Mucosa of descending colon (tissue), 3 donors: ENCODE measurements around the gene SHISA3. TPM values are rescaled to one million over a fixed set of nuclear protein-coding genes. Genes with fewer than 3 reads are reported as not detected.

Source experiments
- ATAC-seq: fragments of 200-7000 bp; cut with Tn5 transposase; one replicate; pipeline ENCODE4 v1.9.1; 2020; ENCODE audit warnings: mild to moderate bottlenecking, moderate library complexity
- DNase-seq, 3 donors: peaks; one replicate each; pipeline ENCODE4 v3.0.0-alpha.2; 2020
- H3K36me3 ChIP-seq: fragments of 200-600 bp; one replicate; pipeline ENCODE4 v1.8.0; 2021; ENCODE audit warnings: low read depth, mild to moderate bottlenecking
- H3K4me1 ChIP-seq: fragments of 200-600 bp; one replicate; pipeline ENCODE4 v1.8.0; 2021; ENCODE audit warnings: low read depth, mild to moderate bottlenecking
- H3K4me3 ChIP-seq: fragments of 200-600 bp; one replicate; pipeline ENCODE4 v1.8.0; 2021; ENCODE audit warnings: mild to moderate bottlenecking
- H3K9me3 ChIP-seq: fragments of 200-600 bp; one replicate; pipeline ENCODE4 v1.8.0; 2021; ENCODE audit warnings: mild to moderate bottlenecking
- intact Hi-C, 2 donors: fragments of 100-400 bp; cut with DNase I in 1 of 2; cut with micrococcal nuclease in 1 of 2; formaldehyde crosslinking; loops; one replicate each; pipeline versions ENCODE4 v1.11.0 to v1.11.1; 2022; cut with DNase I, micrococcal nuclease
- total RNA-seq, 3 donors: library from RNA; stranded (reverse); fragmentation: NEBNext Ultra II Directional in 2 of 3; extraction: Animal tissue kit (Norgen Biotek cat#: 25700) in 2 of 3; gene quantifications; one replicate each; pipeline versions ENCODE4 v1.2.1 to v1.2.4, GENCODE V29; 2021 to 2023
- TF ChIP-seq, protein P1 (sequence below): fragments of 200-600 bp; IDR thresholded peaks from one replicate; pipeline ENCODE4 v1.8.0; 2022; ENCODE audit warnings: antibody characterized with exemption, mild to moderate bottlenecking
- donor health status: DM: no; HTN: no; CAD: no; lungs with moderate emphysema.
- donor health status: DM: no; HTN: no; CAD: no.
- donor health status: DM: no; HTN: yes; CAD: no.

The SHISA3 gene
- total RNA-seq, 3 donors from 2014 or later: 0.90 to 1.9 (median 1.6) TPM

DNA sequence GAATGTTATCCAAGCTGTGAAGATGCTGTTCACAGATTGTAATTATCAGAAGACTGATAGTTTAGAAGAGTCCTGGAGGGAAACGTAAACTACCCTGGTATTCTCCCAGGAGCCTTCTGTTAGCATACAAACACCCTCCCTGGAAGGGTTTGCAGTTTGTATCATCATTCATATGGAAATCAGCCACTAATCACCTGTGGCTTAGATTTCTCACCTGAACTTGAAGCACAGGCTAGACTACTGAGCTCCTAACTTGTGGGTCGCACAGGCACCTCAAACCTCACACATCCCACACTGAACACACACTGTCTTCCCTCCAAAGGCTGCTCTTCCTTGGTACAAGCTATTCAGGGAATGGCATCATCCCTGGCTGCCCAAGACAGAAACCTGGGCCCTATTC is 30.7 kb downstream of the SHISA3 start:
- TF ChIP-seq, protein P1, sequence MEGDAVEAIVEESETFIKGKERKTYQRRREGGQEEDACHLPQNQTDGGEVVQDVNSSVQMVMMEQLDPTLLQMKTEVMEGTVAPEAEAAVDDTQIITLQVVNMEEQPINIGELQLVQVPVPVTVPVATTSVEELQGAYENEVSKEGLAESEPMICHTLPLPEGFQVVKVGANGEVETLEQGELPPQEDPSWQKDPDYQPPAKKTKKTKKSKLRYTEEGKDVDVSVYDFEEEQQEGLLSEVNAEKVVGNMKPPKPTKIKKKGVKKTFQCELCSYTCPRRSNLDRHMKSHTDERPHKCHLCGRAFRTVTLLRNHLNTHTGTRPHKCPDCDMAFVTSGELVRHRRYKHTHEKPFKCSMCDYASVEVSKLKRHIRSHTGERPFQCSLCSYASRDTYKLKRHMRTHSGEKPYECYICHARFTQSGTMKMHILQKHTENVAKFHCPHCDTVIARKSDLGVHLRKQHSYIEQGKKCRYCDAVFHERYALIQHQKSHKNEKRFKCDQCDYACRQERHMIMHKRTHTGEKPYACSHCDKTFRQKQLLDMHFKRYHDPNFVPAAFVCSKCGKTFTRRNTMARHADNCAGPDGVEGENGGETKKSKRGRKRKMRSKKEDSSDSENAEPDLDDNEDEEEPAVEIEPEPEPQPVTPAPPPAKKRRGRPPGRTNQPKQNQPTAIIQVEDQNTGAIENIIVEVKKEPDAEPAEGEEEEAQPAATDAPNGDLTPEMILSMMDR: no peak
- intact Hi-C loops: no loop called here
- DNase-seq: no peak
- no peak for ATAC-seq
- Histone ChIP-seq H3K4me3 (no peak overlapping the region), H3K36me3 (peaks cover under 1% of the 10 kb centered on the region), H3K9me3 (no peaks in the 10 kb centered on the region), H3K4me1 (no peaks in the 10 kb centered on the region)

DNA sequence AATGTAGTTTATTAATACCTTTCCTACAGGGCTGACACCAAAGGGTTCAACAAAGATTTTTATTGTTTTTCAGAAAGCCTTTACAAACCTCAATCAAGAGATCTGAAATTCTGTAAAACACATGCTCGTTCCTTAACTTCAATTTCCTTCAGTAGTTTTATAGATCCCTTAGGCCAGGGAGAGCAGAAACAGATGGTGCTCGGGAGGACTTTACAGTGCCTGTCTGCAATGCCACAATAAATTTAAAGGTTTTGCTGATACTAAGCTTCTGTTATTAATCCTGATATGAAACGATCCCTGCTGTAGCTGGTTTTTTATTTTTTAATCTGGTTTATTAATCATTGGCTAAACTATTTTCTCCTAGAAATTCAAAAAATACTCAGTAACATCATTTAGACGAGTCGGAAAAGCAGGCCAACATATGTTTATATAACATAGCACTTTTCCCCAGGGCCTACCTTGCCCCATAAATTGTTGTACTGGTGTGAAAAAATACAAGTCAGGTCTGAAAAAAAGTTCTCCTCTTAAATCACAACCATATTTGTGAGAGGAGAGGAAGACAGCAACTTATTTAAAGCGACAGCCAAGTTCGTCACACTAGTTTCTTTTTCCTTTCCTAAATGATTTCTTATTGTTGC is 39.8 kb downstream of the SHISA3 start:
- TF ChIP-seq, protein P1: no peak
- intact Hi-C loops: no loop called here
- ATAC-seq (no peak), DNase-seq (no peak)
- Histone ChIP-seq H3K4me1 (no peaks in the 10 kb centered on the region), H3K4me3 (no peak overlapping the region), H3K9me3 (no peaks in the 10 kb centered on the region), H3K36me3 (no peaks in the 10 kb centered on the region)

DNA sequence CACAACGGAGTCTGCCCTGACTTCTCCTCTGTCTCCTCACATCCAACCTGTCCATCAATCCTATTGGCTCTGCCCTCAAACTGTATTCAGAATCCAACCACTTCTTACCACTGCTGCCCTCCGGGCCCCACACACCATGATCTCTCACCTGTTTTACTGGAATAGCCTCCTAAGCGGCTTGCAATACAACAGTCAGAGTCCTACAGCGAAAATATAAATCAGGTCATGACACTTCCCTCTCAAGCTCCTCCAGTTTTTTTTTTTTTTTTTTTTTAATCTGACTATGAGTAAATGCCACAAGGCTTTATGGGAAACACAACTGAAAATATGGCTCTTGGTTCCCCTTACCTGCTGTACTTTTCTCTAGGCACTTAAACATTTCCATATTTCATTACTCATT is 42.8 kb downstream of the SHISA3 start:
- Histone ChIP-seq H3K9me3 (no peaks in the 10 kb centered on the region), H3K4me3 (no peak overlapping the region), H3K4me1 (no peaks in the 10 kb centered on the region), H3K36me3 (no peaks in the 10 kb centered on the region)
- ATAC-seq: no peak
- no peak for DNase-seq
- intact Hi-C loops: no loop called here
- TF ChIP-seq, protein P1: no peak

DNA sequence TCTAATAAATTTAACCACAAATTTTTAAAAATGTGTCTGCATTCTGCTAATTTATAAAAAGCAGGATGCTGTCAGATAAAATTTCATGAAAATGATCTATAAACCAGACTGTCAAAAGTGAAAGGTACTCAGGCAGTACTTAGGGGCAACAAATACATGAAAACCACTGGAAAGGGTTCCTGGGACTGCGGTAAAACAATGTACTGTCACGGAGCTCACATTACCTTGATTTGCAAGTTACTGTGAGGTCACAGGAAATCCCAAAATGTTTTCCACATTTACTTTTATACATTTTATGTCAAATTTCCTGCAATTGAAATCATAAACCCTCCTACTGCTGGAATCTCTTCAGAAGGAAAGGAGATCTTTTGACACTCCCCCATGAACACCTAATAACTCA is 45.3 kb downstream of the SHISA3 start:
- no peak overlapping the region for H3K4me3 ChIP-seq
- no peaks in the 10 kb centered on the region for H3K36me3 ChIP-seq
- intact Hi-C loops: no loop called here
- TF ChIP-seq, protein P1: no peak
- no peaks in the 10 kb centered on the region for H3K9me3 ChIP-seq
- H3K4me1 ChIP-seq: no peaks in the 10 kb centered on the region
- DNase-seq: no peak
- ATAC-seq: no peak

DNA sequence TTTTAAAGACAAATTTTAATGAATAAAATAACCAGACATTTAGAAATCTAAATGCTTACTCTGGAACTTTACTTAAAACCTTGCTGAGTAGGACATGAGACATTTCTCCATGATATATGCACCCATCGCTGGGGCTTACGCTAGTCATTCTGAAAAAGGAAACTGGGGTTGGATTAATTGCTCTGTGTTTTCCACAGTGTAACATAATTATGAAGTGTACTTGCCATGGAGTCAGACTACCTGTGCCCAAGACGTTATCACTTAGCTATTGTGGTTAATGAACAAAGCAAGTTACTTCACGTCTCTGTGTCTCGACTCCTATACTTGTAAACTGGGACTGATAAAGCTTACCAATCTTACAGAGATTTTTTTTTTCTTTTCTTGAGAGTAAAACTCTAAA is 47.8 kb downstream of the SHISA3 start:
- DNase-seq: no peak
- Histone ChIP-seq H3K4me3 (no peak overlapping the region), H3K9me3 (no peaks in the 10 kb centered on the region), H3K4me1 (no peaks in the 10 kb centered on the region), H3K36me3 (no peaks in the 10 kb centered on the region)
- TF ChIP-seq, protein P1: no peak
- ATAC-seq: no peak
- intact Hi-C loops: no loop called here

DNA sequence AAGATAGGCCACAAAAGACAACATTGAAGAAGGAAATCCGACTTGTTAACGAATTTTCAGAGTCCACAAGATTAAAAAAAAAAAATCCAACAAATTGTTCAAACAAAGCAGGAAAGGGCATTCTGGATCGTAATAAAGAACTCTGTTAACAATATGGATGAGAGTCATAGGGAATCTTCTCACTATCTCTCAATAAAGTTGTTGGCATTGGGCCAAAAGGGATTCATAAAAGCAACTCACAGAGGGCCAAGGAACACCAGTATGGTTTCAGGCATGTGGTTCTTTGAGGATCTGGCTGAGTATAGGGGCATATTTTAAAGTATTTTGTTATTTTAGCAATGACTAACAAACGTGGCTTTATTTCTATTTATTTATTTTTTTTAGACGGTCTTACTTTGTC is 49.5 kb downstream of the SHISA3 start:
- TF ChIP-seq, protein P1: no peak
- no peak for ATAC-seq

More for the DNA sequence above, 49.5 kb downstream of the SHISA3 start:
- Histone ChIP-seq H3K36me3 (no peaks in the 10 kb centered on the region), H3K4me1 (no peaks in the 10 kb centered on the region), H3K9me3 (no peaks in the 10 kb centered on the region), H3K4me3 (no peak overlapping the region)
- DNase-seq: no peak
- intact Hi-C loops: no loop called here
